ENCODE data around the gene HES6. TPM values are rescaled to one million over a fixed set of nuclear protein-coding genes. Genes with fewer than 3 reads are reported as not detected.
A peak's percentile ranks its signal among the peaks of the same experiment; 100 is the strongest.

The HES6 gene
- total and polyA plus RNA-seq, 2 experiments from 2014 or later: 8.8 to 11.2 TPM

DNA sequence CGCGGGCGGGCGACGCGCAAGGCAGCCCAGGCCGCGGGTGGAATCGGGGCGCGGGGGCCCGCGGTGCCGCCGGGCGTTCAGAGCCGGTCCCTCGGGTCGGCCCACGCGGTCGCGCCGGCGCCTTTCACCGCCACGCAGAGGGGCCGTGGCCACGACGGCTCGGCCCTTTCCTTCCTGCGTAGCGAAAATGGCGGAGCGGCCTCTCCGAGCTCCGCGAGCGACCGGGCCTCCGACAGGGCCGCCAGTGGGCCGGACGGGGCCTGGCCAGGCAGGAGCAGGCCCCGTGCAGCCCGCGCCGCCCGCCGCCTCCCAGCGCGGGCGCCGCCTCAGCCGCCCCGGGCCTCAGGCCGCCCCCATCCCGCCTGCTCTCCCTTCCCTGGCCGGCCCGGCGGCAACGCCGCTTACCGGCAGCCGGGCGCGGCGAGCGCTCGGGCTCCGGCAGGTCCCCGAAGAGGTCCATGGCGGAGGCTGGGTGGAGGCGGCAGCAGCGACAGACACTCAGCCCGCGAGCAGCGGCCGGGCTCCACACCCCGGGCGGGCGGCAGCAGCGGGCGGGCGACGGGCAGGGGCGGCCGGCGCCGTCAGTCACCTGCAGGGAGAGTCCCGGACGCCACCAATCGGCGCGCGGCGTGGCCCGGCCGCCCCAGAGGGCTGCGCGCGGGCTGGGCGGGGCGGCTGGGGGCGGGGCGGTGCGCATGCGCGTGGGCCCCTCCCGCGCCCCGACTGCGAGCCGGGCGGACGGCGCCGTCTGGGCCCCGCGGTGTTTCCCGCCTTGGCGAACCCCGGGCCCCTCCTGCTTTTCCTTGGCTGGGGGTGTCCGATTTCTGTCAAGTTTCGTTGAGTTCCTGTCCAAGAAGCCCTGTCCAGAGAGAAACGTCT, 36.5 kb downstream of the HES6 start, which contains the start of gene ILKAP:
ILKAP (minus strand) TSS at position 602 of the 879 bp plus-strand sequence; CDS start at position 460, 142 bp downstream.
- peak within 1 kb of the TSS; percentile 99 for H3K4me3 ChIP-seq
- H3K27ac ChIP-seq: peak within 1 kb of the TSS; percentile 97
- no peak for TF ChIP-seq CTCF (IDR thresholded peaks at IDR 0.05; ENCODE audit: low read depth, low read length)
- H3K36me3 ChIP-seq: no peaks in the 10 kb centered on the region
- peaks cover 8% of the 10 kb centered on the region for H3K4me1 ChIP-seq (ENCODE audit: low read depth)
- H3K9me3 ChIP-seq (ENCODE audit: low read depth): no peaks in the 10 kb centered on the region
- peak; percentile 85 to 94 for DNase-seq (ENCODE audit: low read depth in 1 of 2, low spot score in 1 of 2)
- H3K27me3 ChIP-seq: peaks cover 9% of the 10 kb centered on the region

DNA sequence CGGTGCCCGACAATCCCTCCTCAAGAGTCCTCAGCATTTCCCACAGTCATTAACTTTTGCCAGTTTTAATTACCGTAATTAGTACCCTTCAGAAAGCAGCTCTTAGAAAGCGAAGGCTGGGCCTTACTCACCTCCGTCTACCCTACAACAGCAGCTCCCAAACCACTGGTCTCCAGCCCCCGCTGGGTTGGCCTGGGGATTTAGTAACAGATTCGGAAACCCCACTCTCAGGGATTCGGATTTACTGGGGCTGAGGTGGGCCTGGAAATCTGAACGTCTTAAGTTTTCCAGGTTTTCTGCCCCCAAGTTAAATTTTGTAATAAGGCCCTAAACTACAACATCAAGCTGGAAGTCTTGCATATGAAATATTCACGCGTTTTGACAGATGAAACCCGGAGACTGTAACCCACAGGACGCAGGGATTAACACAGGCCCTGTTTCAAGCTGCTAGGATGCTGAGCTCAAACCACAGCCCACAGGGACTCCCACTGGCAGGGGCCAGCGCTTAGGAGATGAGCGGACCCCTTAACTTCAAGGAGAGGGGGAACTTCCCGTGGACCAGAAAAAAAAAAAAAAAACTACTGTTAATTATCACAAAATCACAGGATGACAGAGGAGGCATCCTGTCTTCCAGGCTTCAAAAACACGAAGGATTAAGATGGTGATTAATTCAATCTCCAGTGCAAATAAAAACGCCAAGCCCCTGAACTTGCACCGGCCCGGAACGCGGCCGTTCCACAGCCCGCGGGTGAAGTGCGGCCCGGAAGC, 37.3 kb downstream of the HES6 start:
- peak; percentile 6 to 27 for DNase-seq (ENCODE audit: low read depth in 1 of 2, low spot score in 1 of 2)
- Histone ChIP-seq H3K4me1 (ENCODE audit: low read depth) (peaks cover 8% of the 10 kb centered on the region), H3K27me3 (peaks cover 1% of the 10 kb centered on the region), H3K27ac (peak overlapping the region; percentile 97), H3K9me3 (ENCODE audit: low read depth) (no peaks in the 10 kb centered on the region), H3K4me3 (peak overlapping the region; percentile 99), H3K36me3 (no peaks in the 10 kb centered on the region)
- no peak for TF ChIP-seq CTCF (IDR thresholded peaks at IDR 0.05; ENCODE audit: low read depth, low read length)

GRCh38 chr2:238190445-238190844, 49.4 kb downstream of the HES6 start:
- Histone ChIP-seq H3K9me3 (ENCODE audit: low read depth) (no peaks in the 10 kb centered on the region), H3K36me3 (peaks cover 56% of the 10 kb centered on the region), H3K27ac (no peak overlapping the region), H3K27me3 (no peaks in the 10 kb centered on the region), H3K4me1 (ENCODE audit: low read depth) (no peaks in the 10 kb centered on the region), H3K4me3 (no peak overlapping the region)
- TF ChIP-seq CTCF (IDR thresholded peaks at IDR 0.05; ENCODE audit: low read depth, low read length): no peak
- no peak for DNase-seq (ENCODE audit: low read depth in 1 of 2, low spot score in 1 of 2)

Other genes with a start within 250 kb of the HES6 start
- gene SCLY, start 179.0 kb downstream of the HES6 start, total RNA-seq: 16.6 and 19.7 TPM in 2 replicates
- gene SCLY, start 179.0 kb downstream of the HES6 start, polyA plus RNA-seq: 25.2 and 28.1 TPM in 2 replicates
- 4.3 and 8.5 TPM in 2 replicates for gene ESPNL, start 139.7 kb downstream of the HES6 start, total RNA-seq
- 3.7 and 5.3 TPM in 2 replicates for gene ESPNL, start 139.7 kb downstream of the HES6 start, polyA plus RNA-seq
- gene KLHL30, start 101.4 kb downstream of the HES6 start, total RNA-seq: 25.9 and 31.7 TPM in 2 replicates
- gene KLHL30, start 101.4 kb downstream of the HES6 start, polyA plus RNA-seq: 6.7 and 14.1 TPM in 2 replicates
- 1.5 TPM in 1 of 2 replicates, not detected in the other for gene ERFE, start 81.1 kb downstream of the HES6 start, total RNA-seq
- gene ERFE, start 81.1 kb downstream of the HES6 start, polyA plus RNA-seq: 0.60 and 2.0 TPM in 2 replicates
- gene ILKAP, start 36.3 kb downstream of the HES6 start, total RNA-seq: 25.7 and 28.2 TPM in 2 replicates
- 61.0 and 81.9 TPM in 2 replicates for gene ILKAP, start 36.3 kb downstream of the HES6 start, polyA plus RNA-seq
- 2.0 and 3.9 TPM in 2 replicates for gene PER2, start 48.6 kb upstream of the HES6 start, total RNA-seq
- gene PER2, start 48.6 kb upstream of the HES6 start, polyA plus RNA-seq: 1.4 and 4.6 TPM in 2 replicates
- 8.3 and 13.9 TPM in 2 replicates for gene TRAF3IP1, start 80.5 kb upstream of the HES6 start, total RNA-seq
- gene TRAF3IP1, start 80.5 kb upstream of the HES6 start, polyA plus RNA-seq: 10.8 and 12.1 TPM in 2 replicates
- 15.6 and 16.7 TPM in 2 replicates for gene ASB1, start 186.9 kb upstream of the HES6 start, total RNA-seq
- gene ASB1, start 186.9 kb upstream of the HES6 start, polyA plus RNA-seq: 16.7 and 25.6 TPM in 2 replicates

Measured in cardiac muscle cell (in vitro differentiated cells and primary cell).